GM21423 (cell line): ENCODE measurements around the gene ENTHD1.

ENCODE experiments used
- ATAC-seq: cut with Tn5 transposase; IDR thresholded peaks from one replicate; pipeline ENCODE4 v1.9.1; 2021; ENCODE audit warnings: mild to moderate bottlenecking, moderate library complexity; ENCODE audit not compliant: unreplicated experiment

The ENTHD1 gene

GRCh38 chr22:39800790-39801520 is 92.6 kb downstream of the ENTHD1 start:
- no peak for ATAC-seq

- no peak for ATAC-seq
These were observed 95.9 kb downstream of the ENTHD1 start for GRCh38 chr22:39797528-39798147.

- ATAC-seq, result no peak
These were observed 103.8 kb downstream of the ENTHD1 start for GRCh38 chr22:39789788-39790187.

- no peak for ATAC-seq
These were observed 108.3 kb downstream of the ENTHD1 start for GRCh38 chr22:39785232-39785631.

DNA sequence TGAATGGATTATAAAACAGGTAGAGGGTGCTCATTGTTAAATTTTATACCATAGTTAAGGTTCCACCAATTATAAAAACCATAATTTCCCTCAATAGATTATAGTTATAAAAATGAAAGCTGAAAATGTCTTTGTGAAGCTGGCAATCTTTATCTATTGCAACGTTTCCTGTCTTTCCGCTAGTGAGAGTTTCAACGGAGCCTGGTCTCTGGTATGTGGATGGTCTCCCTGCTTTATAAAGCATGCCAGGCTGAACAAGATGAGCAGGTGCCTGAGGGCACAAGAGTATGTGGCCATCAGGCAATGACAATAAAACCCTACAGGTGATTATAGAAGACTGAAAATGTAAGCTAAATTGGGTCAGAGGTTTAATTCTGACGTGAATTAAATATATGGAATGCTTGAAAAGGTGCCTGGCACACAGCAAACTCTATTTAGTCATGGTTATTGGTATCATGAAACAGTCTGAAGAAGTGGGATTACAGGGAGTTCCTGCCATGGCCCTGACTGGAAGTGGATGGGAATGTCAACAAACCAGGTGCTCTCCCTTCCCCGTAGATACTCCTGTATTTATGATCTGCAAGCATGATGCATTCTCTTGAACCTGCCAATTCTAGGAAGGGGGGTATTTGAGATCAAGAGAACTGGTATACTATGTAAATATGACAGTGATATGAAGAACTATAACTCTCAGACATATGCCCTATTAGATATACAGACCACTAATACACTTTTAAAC is 115.7 kb downstream of the ENTHD1 start:
- no peak for ATAC-seq

- no peak for ATAC-seq
These were observed 117.1 kb downstream of the ENTHD1 start for GRCh38 chr22:39776295-39777009.

- peak; percentile 70 for ATAC-seq
These were observed 119.5 kb downstream of the ENTHD1 start for GRCh38 chr22:39773976-39774539.

DNA sequence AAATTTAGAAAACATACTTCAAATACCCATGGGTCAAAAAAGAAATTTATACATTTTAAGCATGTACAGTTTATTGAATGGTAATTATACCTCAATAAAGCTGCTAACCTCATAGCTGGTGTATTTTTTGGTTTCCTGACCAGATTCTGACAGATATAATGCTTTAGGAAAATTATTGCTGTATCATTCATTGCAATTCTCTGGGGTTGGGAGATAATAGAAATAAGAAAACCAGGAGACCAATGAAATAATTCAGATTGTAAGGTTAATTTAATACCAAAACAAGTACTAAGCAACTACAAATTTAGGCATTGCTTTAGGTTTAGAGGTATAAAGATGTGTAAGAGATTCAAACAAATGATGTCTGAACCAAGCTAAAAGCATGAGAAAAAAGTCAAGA is 120.1 kb downstream of the ENTHD1 start:
- no peak for ATAC-seq

GRCh38 chr22:39771486-39771885 is 122.1 kb downstream of the ENTHD1 start:
- ATAC-seq, result no peak

- ATAC-seq, result no peak
These were observed 127.9 kb downstream of the ENTHD1 start for GRCh38 chr22:39765661-39766060.

DNA sequence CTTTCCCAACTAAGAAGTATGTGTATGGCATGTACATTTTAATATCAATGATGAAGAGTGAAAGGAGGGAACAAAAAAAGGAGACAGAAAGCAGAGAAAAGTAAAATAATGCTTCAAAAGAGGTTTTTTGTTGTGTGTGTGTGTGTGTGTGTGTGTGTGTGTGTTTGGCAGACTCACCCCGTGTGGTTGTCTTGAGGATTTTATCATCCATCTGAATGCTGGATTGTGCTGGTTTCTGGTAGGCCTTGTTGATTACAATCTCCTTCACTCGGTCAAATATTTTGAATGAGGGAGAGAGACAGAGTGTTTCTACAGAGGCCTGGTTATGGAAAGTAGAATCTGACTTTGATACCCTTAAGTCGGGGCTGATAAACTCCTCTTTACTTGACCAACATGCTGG is 128.5 kb downstream of the ENTHD1 start:
- ATAC-seq, result no peak

DNA sequence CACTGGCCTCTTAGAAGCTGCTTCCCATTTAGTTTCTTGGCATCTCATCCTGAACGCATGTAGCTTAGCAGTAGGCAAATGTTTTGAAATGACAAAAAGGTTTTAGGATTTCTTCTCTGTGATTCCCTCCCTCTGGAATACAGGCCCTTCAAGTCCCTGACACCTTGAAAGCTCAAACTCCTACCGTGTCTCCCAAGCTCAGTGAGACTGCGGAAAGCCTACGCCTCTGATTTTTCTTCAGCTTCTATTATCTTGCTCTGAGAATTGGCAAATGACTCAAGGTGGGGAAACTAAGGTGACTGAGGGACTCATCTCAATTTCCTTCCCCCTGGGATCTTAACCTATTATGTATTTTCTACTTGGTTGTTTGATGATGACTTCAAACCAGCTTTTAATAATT is 130.3 kb downstream of the ENTHD1 start:
- no peak for ATAC-seq

GRCh38 chr22:39750759-39751158 is 142.8 kb downstream of the ENTHD1 start:
- ATAC-seq, result no peak

- no peak for ATAC-seq
These were observed 144.7 kb downstream of the ENTHD1 start for GRCh38 chr22:39748877-39749276.

GRCh38 chr22:39746600-39747262 is 146.8 kb downstream of the ENTHD1 start:
- ATAC-seq, result no peak

- ATAC-seq, result no peak
These were observed 147.8 kb downstream of the ENTHD1 start for GRCh38 chr22:39745789-39746188.

- no peak for ATAC-seq
These were observed 149.2 kb downstream of the ENTHD1 start for GRCh38 chr22:39744353-39744752.

GRCh38 chr22:39743935-39744334 is 149.6 kb downstream of the ENTHD1 start:
- no peak for ATAC-seq

GRCh38 chr22:39739338-39740027 is 154.1 kb downstream of the ENTHD1 start:
- ATAC-seq, result no peak

DNA sequence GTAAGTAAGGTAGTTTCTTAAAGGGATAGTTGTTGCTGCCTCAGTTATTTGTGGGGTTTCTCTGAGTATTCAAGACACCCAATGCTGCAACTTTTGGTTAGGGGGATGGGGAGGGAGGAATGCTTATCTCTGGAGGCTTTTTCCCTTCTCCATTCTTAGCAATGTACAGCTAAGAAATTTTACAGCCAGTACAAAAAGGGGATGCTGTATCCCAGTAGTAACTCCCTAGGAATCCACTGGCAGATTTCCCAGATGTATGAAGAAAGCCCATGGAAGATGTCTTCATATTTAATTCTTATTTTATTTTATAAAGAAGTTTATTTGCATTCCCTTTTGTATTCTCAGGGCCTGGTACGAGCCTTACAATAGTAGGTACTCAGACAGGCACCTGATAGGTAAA is 154.8 kb downstream of the ENTHD1 start:
- ATAC-seq, result no peak
